OCI-LY7 (cell line): Measurements from ENCODE around the gene RPS29. TPM values are rescaled to one million over a fixed set of nuclear protein-coding genes. Genes with fewer than 3 reads are reported as not detected.
A peak's percentile ranks its signal among the peaks of the same experiment; 100 is the strongest.

Source experiments
- BruUV-seq: library from RNA; stranded (reverse); fragments of 400-500 nt; replicated peaks from 2 replicates; lab custom pipeline; 2021; lab: Mats Ljungman, UMichigan
- CTCF ChIA-PET: fragments of 300-600 bp; sonication (Branson Sonifier 250); formaldehyde crosslinking; loops from one replicate; lab custom pipeline; 2022; ENCODE audit warnings: antibody characterized with exemption; ENCODE audit not compliant: unreplicated experiment; lab: Charles Lee
- POLR2A ChIA-PET: fragments of 300-600 bp; sonication (Branson Sonifier 250); formaldehyde crosslinking; loops from one replicate; lab custom pipeline; 2022; ENCODE audit warnings: antibody characterized with exemption; lab: Charles Lee
- DNase-seq: peaks from one replicate; pipeline ENCODE4 v3.0.0-alpha.2; 2015; ENCODE audit warnings: low spot score
- H2AFZ ChIP-seq: fragments of 200-600 bp; sonication (generic), shearing (Covaris generic); 2 replicates; pipeline ENCODE4 v1.6.1; 2014; ENCODE audit warnings: mild to moderate bottlenecking, antibody characterized with exemption, low read length, moderate library complexity
- H3K27ac ChIP-seq: fragments of 200-600 bp; sonication (generic); 2 replicates; pipeline ENCODE4 v1.5.1; 2014; ENCODE audit warnings: mixed run types, low read depth, mild to moderate bottlenecking, moderate library complexity, low read length, inconsistent platforms; ENCODE audit not compliant: poor library complexity, severe bottlenecking
- H3K36me3 ChIP-seq: fragments of 200-600 bp; sonication (generic); 2 replicates; pipeline ENCODE4 v1.6.1; 2014; ENCODE audit warnings: mild to moderate bottlenecking, antibody characterized with exemption, low read length, moderate library complexity, mixed read lengths; ENCODE audit not compliant: insufficient read depth
- H3K4me1 ChIP-seq: fragments of 200-600 bp; sonication (generic); 2 replicates; pipeline ENCODE4 v1.5.1; 2014; ENCODE audit warnings: mild to moderate bottlenecking, low read length; ENCODE audit not compliant: insufficient read depth, poor library complexity, severe bottlenecking
- H3K4me2 ChIP-seq: fragments of 200-600 bp; sonication (generic); 2 replicates; pipeline ENCODE4 v1.6.1; 2014; ENCODE audit warnings: mild to moderate bottlenecking, low read length
- H3K4me3 ChIP-seq: fragments of 200-600 bp; sonication (generic); 2 replicates; pipeline ENCODE4 v1.5.1; 2014; ENCODE audit warnings: mild to moderate bottlenecking, low read depth, low read length; ENCODE audit not compliant: poor library complexity, severe bottlenecking
- H3K79me2 ChIP-seq: fragments of 200-600 bp; sonication (generic); 2 replicates; pipeline ENCODE4 v1.6.1; 2016; ENCODE audit warnings: low read depth, mild to moderate bottlenecking, low read length, moderate library complexity, mixed read lengths; ENCODE audit not compliant: insufficient read depth
- H3K9me2 ChIP-seq: fragments of 200-600 bp; sonication (generic); 2 replicates; pipeline ENCODE4 v1.6.1; 2016; ENCODE audit warnings: mild to moderate bottlenecking, low read length, mixed read lengths; ENCODE audit not compliant: insufficient read depth
- H3K9me3 ChIP-seq: fragments of 200-600 bp; sonication (generic); 2 replicates; pipeline ENCODE4 v1.6.1; 2014; ENCODE audit warnings: mild to moderate bottlenecking, mixed run types, low read length, mixed read lengths
- H4K20me1 ChIP-seq: fragments of 200-600 bp; sonication (generic); 2 replicates; pipeline ENCODE4 v1.6.1; 2014; ENCODE audit warnings: mild to moderate bottlenecking, antibody characterized with exemption, low read length, moderate library complexity, mixed read lengths; ENCODE audit not compliant: insufficient read depth
- CTCF ChIP-seq: fragments of 200-600 bp; sonication (generic); conservative IDR thresholded peaks from 2 replicates; pipeline ENCODE4 v1.5.1; 2014; ENCODE audit warnings: mild to moderate bottlenecking, antibody characterized with exemption, low read length, moderate library complexity, mixed read lengths
- EZH2phosphoT487 ChIP-seq: fragments of 200-600 bp; sonication (generic); IDR thresholded peaks from 2 replicates; pipeline ENCODE4 v1.6.1; 2018; ENCODE audit warnings: low read depth, borderline replicate concordance, mild to moderate bottlenecking, mixed run types, antibody characterized with exemption, low read length, moderate library complexity, mixed read lengths
- intact Hi-C: fragments of 100-400 bp; cut with micrococcal nuclease; formaldehyde crosslinking; loops from one replicate; pipeline ENCODE4 v1.10.0; 2022; ENCODE audit not compliant: unreplicated experiment
- total RNA-seq, 2 experiments: library from RNA; depleted of rRNA in 1 of 2; stranded (reverse); fragments of >200 nt in 1 of 2; shearing (Covaris generic) in 1 of 2; gene quantifications; 2 replicates each; pipeline ENCODE4 v1.2.3, GENCODE V29; 2014 to 2022

Gene RPS29
- total RNA-seq, 2 experiments from 2014 or later = 2,518 to 6,504 TPM

GRCh38 chr14:49612251-49612650 is 26.1 kb upstream of the RPS29 start:
- Histone ChIP-seq H3K4me3 (no peak overlapping the region), H3K9me3 (no peaks in the 10 kb centered on the region), H3K9me2 (no peaks in the 10 kb centered on the region), H2AFZ (no peak overlapping the region), H3K36me3 (peaks cover 94% of the 10 kb centered on the region), H3K27ac (no peak overlapping the region), H3K79me2 (peaks cover 71% of the 10 kb centered on the region; the same call in 1 of the 2 replicates), H4K20me1 (peaks cover 5% of the 10 kb centered on the region; the same call in 1 of the 2 replicates), H3K4me2 (no peak overlapping the region), H3K4me1 (peaks cover 5% of the 10 kb centered on the region)
- intact Hi-C loops = no loop called here
- BruUV-seq = no TSS peak
- ChIA-PET CTCF (no interaction called here), POLR2A (interaction anchor here (0.6 to 1.5 kb wide), 5 partner anchors 11 to 254 kb away, joined by 3 to 8 read pairs (median 3); partner anchors contain the start of gene LRR1)
- no peak for DNase-seq
- TF ChIP-seq EZH2phosphoT487 = no peak
- TF ChIP-seq CTCF = no peak

- H3K9me3 ChIP-seq = no peaks in the 10 kb centered on the region
- H3K36me3 ChIP-seq = peaks cover 97% of the 10 kb centered on the region
- H3K4me2 ChIP-seq = no peak overlapping the region
- H3K27ac ChIP-seq = no peak overlapping the region
- CTCF ChIA-PET = no interaction called here
- peaks cover 71% of the 10 kb centered on the region; the same call in 1 of the 2 replicates for H3K79me2 ChIP-seq
- H3K4me1 ChIP-seq = no peaks in the 10 kb centered on the region
- no peaks in the 10 kb centered on the region for H4K20me1 ChIP-seq
- BruUV-seq = TSS peak; percentile 26
- H3K9me2 ChIP-seq = no peaks in the 10 kb centered on the region
- no peak overlapping the region for H2AFZ ChIP-seq
- DNase-seq = no peak
- intact Hi-C loops = no loop called here
- no peak overlapping the region for H3K4me3 ChIP-seq
- TF ChIP-seq EZH2phosphoT487 (no peak), CTCF (no peak)
- POLR2A ChIA-PET = interaction anchor here (0.8 to 1.0 kb wide), 2 partner anchors 8 to 13 kb away, joined by 3 read pairs; partner anchors contain the start of genes MGAT2 and RPL36AL
Measured at GRCh38 chr14:49607583-49607982, 21.4 kb upstream of the RPS29 start.
